HepG2 (cell line): ENCODE measurements around the gene ZNF440. TPM values are rescaled to one million over a fixed set of nuclear protein-coding genes. Genes with fewer than 3 reads are reported as not detected.

Experiments
- AHR ChIP-seq: IDR thresholded peaks from 2 replicates; pipeline ENCODE4 v1.6.1; 2018; ENCODE audit warnings: missing genetic modification reagents, missing compliant biosample characterization
- ARHGAP35 ChIP-seq: sonication (generic); formaldehyde crosslinking; IDR thresholded peaks from 2 replicates; pipeline ENCODE4 v1.9.0; 2022; ENCODE audit warnings: mild to moderate bottlenecking, inconsistent platforms, moderate library complexity, missing genetic modification reagents, borderline replicate concordance
- CTCF ChIP-seq: sonication (generic); formaldehyde crosslinking; IDR thresholded peaks from 2 replicates; pipeline ENCODE4 v1.5.0; 2020; ENCODE audit warnings: mild to moderate bottlenecking, missing genetic modification reagents, moderate library complexity
- FOXC1 ChIP-seq: sonication (generic); formaldehyde crosslinking; IDR thresholded peaks from 2 replicates; pipeline ENCODE4 v1.8.0; 2022; ENCODE audit warnings: mild to moderate bottlenecking, missing genetic modification reagents, borderline replicate concordance
- FOXP4 ChIP-seq: sonication (generic); formaldehyde crosslinking; IDR thresholded peaks from 2 replicates; pipeline ENCODE4 v1.4.0; 2020; ENCODE audit warnings: missing genetic modification reagents
- IRF2 ChIP-seq: IDR thresholded peaks from 2 replicates; pipeline ENCODE4 v1.6.1; 2018; ENCODE audit warnings: missing genetic modification reagents, missing compliant biosample characterization
- ISX ChIP-seq: sonication (generic); formaldehyde crosslinking; conservative IDR thresholded peaks from 2 replicates; pipeline ENCODE4 v1.5.0; 2020; ENCODE audit warnings: missing genetic modification reagents
- LBX2 ChIP-seq: sonication (generic); formaldehyde crosslinking; IDR thresholded peaks from 2 replicates; pipeline ENCODE4 v1.5.0; 2020; ENCODE audit warnings: missing genetic modification reagents, mild to moderate bottlenecking, borderline replicate concordance
- MIXL1 ChIP-seq: IDR thresholded peaks from 2 replicates; pipeline ENCODE4 v1.6.1; 2016
- MZF1 ChIP-seq: sonication (generic); formaldehyde crosslinking; IDR thresholded peaks from 2 replicates; pipeline ENCODE4 v1.8.1; 2023; ENCODE audit warnings: mild to moderate bottlenecking, missing genetic modification reagents, borderline replicate concordance
- SAP130 ChIP-seq: IDR thresholded peaks from 2 replicates; pipeline ENCODE4 v1.6.1; 2016; ENCODE audit warnings: low read depth
- THAP11 ChIP-seq: IDR thresholded peaks from 2 replicates; pipeline ENCODE4 v1.6.1; 2016; ENCODE audit warnings: missing biosample characterization, missing genetic modification reagents
- ZBTB20 ChIP-seq: sonication (generic); formaldehyde crosslinking; IDR thresholded peaks from 2 replicates; pipeline ENCODE4 v1.8.1; 2023; ENCODE audit warnings: missing genetic modification reagents, low read depth, mild to moderate bottlenecking, borderline replicate concordance
- ZNF124 ChIP-seq: sonication (generic); formaldehyde crosslinking; IDR thresholded peaks from 2 replicates; pipeline ENCODE4 v1.4.0; 2020; ENCODE audit warnings: missing genetic modification reagents
- ZNF496 ChIP-seq: sonication (generic); formaldehyde crosslinking; IDR thresholded peaks from 2 replicates; pipeline ENCODE4 v1.8.1; 2023; ENCODE audit warnings: mild to moderate bottlenecking, moderate library complexity, missing genetic modification reagents; ENCODE audit not compliant: insufficient replicate concordance
- ZNF550 ChIP-seq: sonication (generic); formaldehyde crosslinking; IDR thresholded peaks from 2 replicates; pipeline ENCODE4 v1.4.0; 2020; ENCODE audit warnings: mild to moderate bottlenecking, missing genetic modification reagents, borderline replicate concordance
- ZNF577 ChIP-seq: sonication (generic); formaldehyde crosslinking; IDR thresholded peaks from 2 replicates; pipeline ENCODE4 v1.4.0; 2020; ENCODE audit warnings: mild to moderate bottlenecking, low read depth, missing genetic modification reagents, borderline replicate concordance
- ZNF580 ChIP-seq: IDR thresholded peaks from 2 replicates; pipeline ENCODE4 v1.6.1; 2016; ENCODE audit warnings: low read depth, borderline replicate concordance
- ZNF597 ChIP-seq: sonication (generic); formaldehyde crosslinking; IDR thresholded peaks from 2 replicates; pipeline ENCODE4 v1.5.0; 2020; ENCODE audit warnings: missing genetic modification reagents
- ZNF749 ChIP-seq: sonication (generic); formaldehyde crosslinking; IDR thresholded peaks from 2 replicates; pipeline ENCODE4 v1.8.0; 2022; ENCODE audit warnings: mild to moderate bottlenecking, missing genetic modification reagents, moderate library complexity, borderline replicate concordance
- ZNF784 ChIP-seq: sonication (generic); formaldehyde crosslinking; IDR thresholded peaks from 2 replicates; pipeline ENCODE4 v1.5.1; 2020; ENCODE audit warnings: missing genetic modification reagents, mild to moderate bottlenecking, borderline replicate concordance
- polyA plus RNA-seq, 8 experiments: library from polyadenylated mRNA; depleted of rRNA in 3 of 8; stranded (reverse) in 7 of 8; unstranded in 1 of 8; fragments of >200 nt; fragmentation: Illumina TruSeq in 4 of 8; extraction: Trizol in 4 of 8; gene quantifications; 2 replicates each; pipeline versions ENCODE4 v1.2.1 to v1.2.3, GENCODE V29; 2011 to 2016; ENCODE audit warnings: low read depth in 4 of 8, missing spikeins in 1 of 8, mixed read lengths in 1 of 8; ENCODE audit not compliant: insufficient read depth in 1 of 8
- total RNA-seq, 5 experiments: library from RNA; depleted of rRNA; stranded (reverse); fragments of >200 nt; fragmentation: Illumina TruSeq; extraction: Trizol; gene quantifications; 2 replicates each; pipeline ENCODE4 v1.2.3, GENCODE V29; 2016; ENCODE audit warnings: low read depth in 1 of 5

ZNF440 gene
- total and polyA plus RNA-seq, 2 of the 13 experiments (the other 11 are each of a cell fraction or from before 2014, with no cell fraction given) = 2.7 to 12.4 TPM

GRCh38 chr19:11881151-11881800 lies 67.2 kb downstream of the ZNF440 start (continued):
- TF ChIP-seq ARHGAP35 (no peak), AHR (CRISPR knock-in tag) (0 out of 2 replicates have a peak, but pooled peaks have one; percentile 20), ZNF577 (CRISPR knock-in tag) (no peak), CTCF (CRISPR knock-in tag) (peak; percentile 94), THAP11 (CRISPR knock-in tag) (0 out of 2 replicates have a peak, but pooled peaks have one; percentile 36), FOXC1 (0 out of 2 replicates have a peak, but pooled peaks have one; percentile 41), ZNF550 (CRISPR knock-in tag) (no peak), ZNF784 (CRISPR knock-in tag) (no peak), FOXP4 (no peak), ISX (no peak), MIXL1 (CRISPR knock-in tag) (no peak), SAP130 (CRISPR knock-in tag) (0 out of 2 replicates have a peak, but pooled peaks have one; percentile 20), ZNF124 (no peak), ZNF597 (CRISPR knock-in tag) (no peak), ZNF496 (CRISPR knock-in tag) (no peak), IRF2 (CRISPR knock-in tag) (0 out of 2 replicates have a peak, but pooled peaks have one; percentile 66), ZNF749 (no peak), MZF1 (CRISPR knock-in tag) (no peak), ZBTB20 (CRISPR knock-in tag) (no peak), ZNF580 (peak; percentile 49; the same call in 1 of the 2 replicates), LBX2 (CRISPR knock-in tag) (no peak)
